Loucy (cell line): ENCODE results near the gene SNAP25.

Experiments used
- EZH2phosphoT487 ChIP-seq: fragments of 200-600 bp; IDR thresholded peaks from 2 replicates; pipeline ENCODE4 v1.6.1; 2018; ENCODE audit warnings: antibody characterized with exemption, mild to moderate bottlenecking, moderate library complexity, borderline replicate concordance
- TF ChIP-seq, protein P1 (sequence below): fragments of 200-600 bp; sonication (generic); conservative IDR thresholded peaks from 2 replicates; pipeline ENCODE4 v1.5.1; 2014; ENCODE audit warnings: mild to moderate bottlenecking, antibody characterized with exemption, low read length

DNA sequence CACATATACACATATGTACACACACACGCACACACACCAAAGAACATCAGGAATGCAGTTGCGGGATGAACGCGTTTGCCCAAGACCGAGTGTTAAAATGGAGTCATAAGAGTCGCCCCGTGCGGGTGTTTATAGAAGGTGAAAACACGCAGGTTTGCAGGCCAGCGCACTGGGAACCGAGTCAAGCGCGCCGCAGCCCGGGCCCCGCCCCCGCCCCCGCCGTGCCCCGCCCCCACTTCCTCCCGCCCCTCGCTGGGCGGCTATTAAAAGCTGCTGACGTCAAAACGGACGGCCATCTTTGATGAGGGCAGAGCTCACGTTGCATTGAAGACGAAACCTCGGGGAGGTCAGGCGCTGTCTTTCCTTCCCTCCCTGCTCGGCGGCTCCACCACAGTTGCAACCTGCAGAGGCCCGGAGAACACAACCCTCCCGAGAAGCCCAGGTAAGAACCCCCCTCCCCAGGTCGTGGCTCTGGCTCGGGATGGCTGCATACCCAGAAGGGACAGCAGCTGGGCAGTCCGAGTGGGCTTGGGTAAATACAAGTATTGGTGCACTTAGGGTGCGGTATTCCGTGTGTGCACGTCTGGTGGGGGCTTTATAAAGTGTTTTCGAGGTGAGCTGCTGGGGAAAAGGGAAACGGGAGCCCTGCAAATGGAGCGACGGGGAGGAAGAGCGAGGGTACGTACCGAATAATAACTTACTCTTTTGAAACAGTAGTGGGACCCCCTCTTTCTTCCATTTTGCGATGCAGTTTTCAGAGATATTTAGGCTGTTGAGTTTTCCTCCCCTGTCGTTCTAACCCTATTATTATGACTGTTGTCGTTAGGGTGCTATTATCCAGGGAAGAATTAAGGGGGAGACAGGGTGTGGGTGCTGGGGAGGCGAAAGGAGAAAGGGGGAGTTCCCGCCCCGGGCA is at the start of gene SNAP25:
- TF ChIP-seq, protein P1, sequence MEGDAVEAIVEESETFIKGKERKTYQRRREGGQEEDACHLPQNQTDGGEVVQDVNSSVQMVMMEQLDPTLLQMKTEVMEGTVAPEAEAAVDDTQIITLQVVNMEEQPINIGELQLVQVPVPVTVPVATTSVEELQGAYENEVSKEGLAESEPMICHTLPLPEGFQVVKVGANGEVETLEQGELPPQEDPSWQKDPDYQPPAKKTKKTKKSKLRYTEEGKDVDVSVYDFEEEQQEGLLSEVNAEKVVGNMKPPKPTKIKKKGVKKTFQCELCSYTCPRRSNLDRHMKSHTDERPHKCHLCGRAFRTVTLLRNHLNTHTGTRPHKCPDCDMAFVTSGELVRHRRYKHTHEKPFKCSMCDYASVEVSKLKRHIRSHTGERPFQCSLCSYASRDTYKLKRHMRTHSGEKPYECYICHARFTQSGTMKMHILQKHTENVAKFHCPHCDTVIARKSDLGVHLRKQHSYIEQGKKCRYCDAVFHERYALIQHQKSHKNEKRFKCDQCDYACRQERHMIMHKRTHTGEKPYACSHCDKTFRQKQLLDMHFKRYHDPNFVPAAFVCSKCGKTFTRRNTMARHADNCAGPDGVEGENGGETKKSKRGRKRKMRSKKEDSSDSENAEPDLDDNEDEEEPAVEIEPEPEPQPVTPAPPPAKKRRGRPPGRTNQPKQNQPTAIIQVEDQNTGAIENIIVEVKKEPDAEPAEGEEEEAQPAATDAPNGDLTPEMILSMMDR = no peak
- TF ChIP-seq EZH2phosphoT487 = no peak
